GM12892 (cell line): ENCODE data around the gene RET.

Source experiments
- POLR2A ChIP-seq: IDR thresholded peaks from 2 replicates; pipeline ENCODE4 v1.6.1; 2011; ENCODE audit warnings: low read depth, low read length, control low read depth
- TAF1 ChIP-seq: IDR thresholded peaks from 2 replicates; pipeline ENCODE4 v1.6.1; 2011; ENCODE audit warnings: low read depth, mild to moderate bottlenecking, control low read depth, low read length, borderline replicate concordance

DNA sequence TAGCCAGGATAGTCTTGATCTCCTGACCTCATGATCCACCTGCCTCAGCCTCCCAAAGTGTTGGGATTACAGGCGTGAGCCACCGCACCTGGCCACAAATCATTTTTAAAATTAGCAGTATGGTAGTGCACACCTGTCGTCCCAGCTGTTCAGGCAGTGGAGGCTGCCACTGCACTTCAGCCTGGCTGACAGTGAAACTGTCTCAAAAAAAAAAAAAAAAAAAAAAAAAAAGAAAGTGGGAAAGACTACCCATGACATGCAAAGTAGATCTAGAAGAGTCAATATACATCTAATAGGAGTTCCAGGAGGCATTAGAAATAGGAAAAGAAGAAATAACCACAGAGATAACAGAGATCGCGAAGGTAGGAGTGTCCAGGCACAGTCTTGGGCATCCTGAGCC is 64.6 kb downstream of the RET start:
- TF ChIP-seq POLR2A (no peak), TAF1 (no peak)
